GM18861 (cell line): ENCODE results near the gene DCST1.

Source experiments
- ATAC-seq: cut with Tn5 transposase; IDR thresholded peaks from one replicate; pipeline ENCODE4 v1.9.1; 2021; ENCODE audit not compliant: unreplicated experiment

Gene DCST1

DNA sequence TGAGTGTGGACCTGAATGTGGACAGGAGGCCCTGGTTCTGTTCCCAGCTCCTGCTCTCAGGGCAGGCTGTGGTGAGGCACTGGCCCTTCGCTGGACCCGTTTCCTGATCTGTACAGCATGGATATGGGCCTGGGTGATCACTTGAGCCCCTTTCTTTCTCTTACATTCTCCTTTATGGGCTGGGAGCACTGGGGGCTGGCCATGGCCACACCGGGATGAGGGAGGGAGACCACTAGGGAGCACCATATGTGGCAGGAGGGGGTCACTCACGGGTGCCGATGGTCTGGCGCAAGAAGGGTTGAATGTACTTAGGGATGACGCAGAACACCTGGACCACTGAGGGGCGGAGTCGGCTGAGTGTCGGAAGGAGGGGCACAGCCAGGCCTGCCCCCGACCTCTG lies 2.7 kb upstream of the DCST1 start:
- ATAC-seq: no peak

DNA sequence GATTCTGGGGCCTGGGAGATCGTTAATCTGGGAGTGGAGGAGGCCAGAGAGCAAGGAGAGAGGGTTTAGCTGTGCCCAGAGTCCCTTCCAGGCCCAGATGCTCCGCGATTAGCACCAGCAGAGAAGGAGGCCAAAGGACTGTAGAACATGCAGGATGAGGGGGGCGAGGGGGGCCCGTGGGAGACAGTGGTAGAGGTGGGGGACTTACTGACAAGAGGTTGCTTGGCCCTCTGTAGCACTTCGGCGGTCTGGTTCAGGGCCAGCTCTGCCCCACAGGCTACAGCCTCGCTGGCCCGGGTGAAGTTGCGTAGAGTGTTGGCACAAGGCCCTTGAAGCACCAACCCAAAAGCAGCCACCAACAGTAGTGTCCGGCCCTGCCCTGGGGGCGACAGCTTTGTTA lies 738 bp upstream of the DCST1 start:
- ATAC-seq: no peak

GRCh38 chr1:155034318-155035208 lies 939 bp downstream of the DCST1 start:
- no peak for ATAC-seq

- no peak for ATAC-seq
Observed at GRCh38 chr1:155035936-155036335, 2.3 kb downstream of the DCST1 start.

DNA sequence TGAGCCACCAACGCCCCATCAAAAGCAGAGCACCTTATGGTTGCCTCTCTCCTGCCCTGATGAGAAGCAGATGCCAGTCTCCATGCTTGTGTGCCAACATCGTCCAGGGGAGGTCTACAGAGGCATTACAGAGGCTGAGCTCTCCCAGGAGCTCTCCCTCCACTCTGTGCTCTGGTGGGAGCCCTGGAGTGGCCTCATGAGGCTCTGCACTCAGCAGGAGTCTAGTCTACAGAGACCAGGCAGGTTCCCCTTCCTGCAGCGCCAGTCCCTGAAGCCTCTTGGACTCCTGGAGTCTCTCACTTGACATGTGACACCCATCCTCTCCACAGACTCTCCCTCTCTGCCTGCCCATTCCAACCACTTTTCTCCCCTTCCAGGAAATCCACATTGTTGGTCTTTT lies 3.4 kb downstream of the DCST1 start:
- no peak for ATAC-seq

GRCh38 chr1:155037851-155038441 lies 4.3 kb downstream of the DCST1 start:
- no peak for ATAC-seq

- no peak for ATAC-seq
Observed at GRCh38 chr1:155038602-155039307, 5.1 kb downstream of the DCST1 start.

DNA sequence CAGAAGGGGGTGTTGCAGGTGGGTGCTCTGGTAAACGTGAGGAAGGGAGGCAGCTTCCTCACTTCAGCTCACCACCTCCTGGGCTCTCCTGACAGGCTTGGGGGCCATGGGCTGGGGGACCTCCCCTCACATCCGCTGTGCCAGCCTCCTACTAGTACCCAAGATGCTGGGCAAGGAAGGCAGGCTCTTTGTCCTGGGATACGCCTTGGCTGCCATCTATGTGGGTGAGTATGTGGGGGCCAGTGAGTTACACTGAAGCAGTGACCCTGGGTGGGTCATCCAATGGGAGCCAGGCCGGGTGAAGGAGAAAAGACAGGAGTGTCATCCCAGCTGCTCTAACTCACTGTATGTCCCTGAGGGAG lies 5.7 kb downstream of the DCST1 start:
- no peak for ATAC-seq

- ATAC-seq: no peak
Observed at GRCh38 chr1:155040358-155041093, 6.9 kb downstream of the DCST1 start.

- no peak for ATAC-seq
Observed at GRCh38 chr1:155042789-155043188, 9.2 kb downstream of the DCST1 start.

GRCh38 chr1:155043301-155043702 lies 9.7 kb downstream of the DCST1 start:
- no peak for ATAC-seq

DNA sequence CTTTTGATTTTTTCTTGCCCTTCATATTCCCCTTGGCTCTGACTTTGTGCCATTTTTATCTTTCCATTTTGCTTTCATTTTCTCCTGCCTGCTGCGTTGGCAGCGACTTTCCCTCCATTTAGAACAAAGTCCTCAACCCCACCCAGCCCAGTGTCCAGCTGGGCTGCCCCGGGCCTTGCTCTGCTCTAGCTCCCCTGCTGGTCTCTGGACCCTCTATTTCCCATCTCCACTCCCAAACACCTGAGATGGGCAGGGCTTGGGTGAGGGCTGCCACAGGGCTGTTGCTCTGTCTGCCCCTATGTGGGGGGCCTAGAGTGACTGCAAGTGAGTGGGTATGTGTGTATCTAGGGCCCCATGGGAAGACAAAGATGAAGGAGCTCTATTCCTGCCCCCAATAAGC lies 10.2 kb downstream of the DCST1 start:
- no peak for ATAC-seq

DNA sequence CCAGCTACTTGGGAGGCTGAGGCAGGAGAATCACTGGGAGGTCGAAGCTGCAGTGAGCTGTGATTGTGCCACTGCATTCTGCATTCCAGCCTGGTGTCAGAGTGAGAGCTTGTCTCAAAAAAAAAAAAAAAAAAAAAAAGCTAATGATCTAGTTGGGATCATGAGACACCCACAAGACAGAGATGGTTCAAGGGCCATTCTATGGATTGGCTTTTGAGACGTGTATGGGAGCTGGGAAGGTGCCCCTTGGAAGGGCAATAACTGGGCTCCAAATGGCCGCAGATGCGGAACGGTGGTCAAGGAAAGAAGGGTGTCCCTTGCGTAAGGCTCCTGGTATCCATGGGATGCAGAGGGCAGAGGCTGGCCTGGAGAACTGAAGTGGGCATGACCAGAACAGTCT lies 10.7 kb downstream of the DCST1 start:
- ATAC-seq: no peak

- ATAC-seq: no peak
Observed at GRCh38 chr1:155044812-155045657, 11.4 kb downstream of the DCST1 start.

- ATAC-seq: no peak
Observed at GRCh38 chr1:155048449-155049334, 15.1 kb downstream of the DCST1 start.

- no peak for ATAC-seq
Observed at GRCh38 chr1:155049651-155050559, 16.3 kb downstream of the DCST1 start.

DNA sequence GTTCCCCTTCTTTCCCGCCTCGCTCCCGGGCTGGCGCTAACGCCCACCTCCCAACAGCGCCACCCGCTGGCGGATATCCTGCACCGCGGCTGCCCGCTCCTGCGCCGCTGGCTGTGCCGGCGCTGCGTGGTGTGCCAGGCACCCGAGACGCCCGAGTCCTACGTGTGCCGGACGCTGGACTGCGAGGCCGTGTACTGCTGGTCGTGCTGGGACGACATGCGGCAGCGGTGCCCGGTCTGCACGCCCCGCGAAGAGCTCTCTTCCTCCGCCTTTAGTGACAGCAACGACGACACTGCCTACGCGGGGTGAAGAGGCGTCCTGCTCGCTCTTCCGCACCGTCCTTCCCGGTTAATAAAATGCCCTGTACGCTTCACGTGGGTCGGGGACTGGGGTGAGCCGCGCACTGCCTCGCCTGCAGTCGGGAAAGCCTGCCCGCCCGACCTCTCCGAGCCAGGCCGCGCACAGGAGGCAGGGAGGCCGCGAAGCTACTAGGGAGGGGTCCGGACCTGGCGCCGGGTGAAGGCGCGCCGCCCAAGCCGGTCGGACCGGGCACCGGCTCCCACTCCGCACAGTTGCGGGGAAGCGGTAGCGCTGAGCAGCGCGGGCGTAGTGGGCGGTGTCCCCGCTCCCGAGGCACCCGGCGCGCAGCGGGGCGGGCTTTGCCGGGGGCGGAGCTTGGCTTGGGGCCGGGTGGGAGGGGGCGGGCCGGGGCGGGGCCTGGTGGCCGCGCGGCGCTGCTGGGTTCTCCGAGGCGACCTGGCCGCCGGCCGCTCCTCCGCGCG lies 17.1 kb downstream of the DCST1 start, which contains the start of gene ADAM15:
Gene ADAM15, plus strand, starts transcription at position 757 of the 782 bp plus-strand sequence. CDS start 71 bp downstream, outside the sequence.
- peak; percentile 42 for ATAC-seq
